Loucy (cell line): ENCODE results near the gene NEO1.

Experiments used
- CTCF ChIP-seq: fragments of 200-600 bp; sonication (generic); conservative IDR thresholded peaks from 2 replicates; pipeline ENCODE4 v1.5.1; 2014; ENCODE audit warnings: mild to moderate bottlenecking, antibody characterized with exemption, low read length
- EZH2phosphoT487 ChIP-seq: fragments of 200-600 bp; IDR thresholded peaks from 2 replicates; pipeline ENCODE4 v1.6.1; 2018; ENCODE audit warnings: antibody characterized with exemption, mild to moderate bottlenecking, moderate library complexity, borderline replicate concordance

DNA sequence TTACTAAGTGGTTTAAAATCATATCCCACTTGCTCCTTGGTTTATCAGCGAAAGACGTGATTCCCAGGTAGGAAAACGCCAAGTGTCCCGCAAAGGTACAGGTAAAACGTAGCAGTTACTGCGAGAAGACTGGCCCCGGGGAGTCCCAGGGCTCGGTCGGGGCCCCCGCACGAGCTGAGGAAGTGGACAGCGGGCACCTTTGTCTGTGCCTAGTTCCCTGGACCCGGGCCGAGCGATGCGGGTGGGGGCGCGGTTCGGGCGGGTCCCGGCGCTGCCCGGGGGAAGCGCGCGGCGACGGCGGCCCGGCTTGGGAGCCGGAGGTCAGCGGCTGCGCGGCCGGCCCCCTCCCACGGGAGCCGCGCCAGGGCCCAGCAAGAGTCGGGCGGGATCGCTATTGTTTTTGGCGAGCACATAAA lies 864 bp upstream of the NEO1 start:
- TF ChIP-seq CTCF (no peak), EZH2phosphoT487 (no peak)
